Vagina (tissue), 2 donors: ENCODE results near the gene HPCA. TPM values are rescaled to one million over a fixed set of nuclear protein-coding genes. Genes with fewer than 3 reads are reported as not detected.

Experiments used
- DNase-seq, 2 donors: peaks; one replicate each; pipeline ENCODE4 v3.0.0-alpha.2; 2017; ENCODE audit errors: extremely low spot score in 2 of 2
- H3K27ac ChIP-seq: fragments of 200-600 bp; sonication (generic); one replicate; pipeline ENCODE4 v1.5.1; 2019
- H3K27me3 ChIP-seq: fragments of 200-600 bp; sonication (generic); one replicate; pipeline ENCODE4 v1.5.1; 2019
- H3K36me3 ChIP-seq, 2 donors: fragments of 200-600 bp; sonication (generic); one replicate each; pipeline ENCODE4 v1.5.1; 2017 to 2019
- H3K4me1 ChIP-seq: fragments of 200-600 bp; sonication (generic); one replicate; pipeline ENCODE4 v1.5.1; 2019
- H3K4me3 ChIP-seq, 2 donors: fragments of 200-600 bp; sonication (generic); 1 replicate in 1 of 2; 2 replicates in 1 of 2; pipeline ENCODE4 v1.5.1; 2016 to 2019
- H3K9me3 ChIP-seq: fragments of 200-600 bp; sonication (generic); one replicate; pipeline ENCODE4 v1.5.1; 2019
- POLR2A ChIP-seq, 2 donors: fragments of 450-650 bp; IDR thresholded peaks; one replicate each; pipeline ENCODE4 v1.6.1; 2017; ENCODE audit warnings: antibody characterized with exemption in 2 of 2, mild to moderate bottlenecking in 2 of 2, moderate library complexity in 2 of 2
- POLR2AphosphoS5 ChIP-seq, 2 donors: sonication (generic); formaldehyde crosslinking; IDR thresholded peaks; one replicate each; pipeline ENCODE4 v1.9.0; 2017; ENCODE audit warnings: antibody characterized with exemption in 2 of 2, mild to moderate bottlenecking in 2 of 2, low read depth in 1 of 2; ENCODE audit not compliant: insufficient read depth in 1 of 2
- intact Hi-C: fragments of 100-400 bp; cut with DNase I; formaldehyde crosslinking; loops from one replicate; pipeline ENCODE4 v1.15.1; 2023
- total RNA-seq: library from RNA; depleted of rRNA; stranded (reverse); fragments of >200 nt; gene quantifications from one replicate; pipeline ENCODE4 v1.2.3, GENCODE V29; 2016
- TF ChIP-seq, protein P1 (sequence below), 3 experiments: fragments of 450-650 bp in 2 of 3; fragments of 200-600 bp in 1 of 3; sonication (generic) in 1 of 3; IDR thresholded peaks; one replicate each; pipeline ENCODE4 v1.5.1; 2017 to 2019; ENCODE audit warnings: antibody characterized with exemption in 3 of 3, mild to moderate bottlenecking in 2 of 3, moderate library complexity in 2 of 3

Gene HPCA
- total RNA-seq, 1 donor from 2014 or later, result not detected

DNA sequence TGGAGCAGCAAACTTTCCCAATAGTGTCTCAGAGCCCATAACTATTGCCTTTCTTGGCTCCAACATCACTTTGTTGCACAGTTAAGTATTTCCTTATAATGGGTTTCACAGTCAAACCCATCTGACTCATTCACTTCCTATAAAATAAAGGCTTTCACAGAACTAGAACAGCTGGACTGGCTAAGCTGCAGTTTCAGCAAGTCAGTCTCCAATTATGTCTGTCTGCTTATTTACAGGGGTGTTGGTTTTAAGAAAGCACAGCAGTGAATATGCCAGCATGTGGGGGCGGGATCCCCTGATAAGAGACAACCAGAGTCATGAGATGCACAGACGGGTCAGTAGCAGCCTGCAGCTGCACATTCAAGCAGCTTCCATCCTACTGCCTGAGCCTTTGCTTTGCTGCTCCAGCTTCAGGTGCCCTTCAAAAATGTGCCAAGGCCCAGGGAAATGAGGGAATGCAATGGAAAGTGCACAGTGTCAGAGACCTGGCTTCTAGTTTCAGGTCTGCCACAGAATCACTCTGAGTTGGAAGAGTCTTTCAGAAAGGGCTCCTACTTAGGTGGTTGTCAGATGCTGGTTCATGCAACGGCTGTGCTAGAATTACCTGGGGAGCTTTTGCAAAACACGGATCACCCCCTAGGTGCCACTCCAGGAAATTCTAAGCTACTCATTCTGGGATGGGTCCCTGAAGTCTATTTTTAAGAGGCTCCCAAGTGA lies 53.5 kb downstream of the HPCA start:
- H3K36me3 ChIP-seq, result peaks cover 0 to 57% of the 10 kb centered on the region in 2 donors
- TF ChIP-seq, protein P1, sequence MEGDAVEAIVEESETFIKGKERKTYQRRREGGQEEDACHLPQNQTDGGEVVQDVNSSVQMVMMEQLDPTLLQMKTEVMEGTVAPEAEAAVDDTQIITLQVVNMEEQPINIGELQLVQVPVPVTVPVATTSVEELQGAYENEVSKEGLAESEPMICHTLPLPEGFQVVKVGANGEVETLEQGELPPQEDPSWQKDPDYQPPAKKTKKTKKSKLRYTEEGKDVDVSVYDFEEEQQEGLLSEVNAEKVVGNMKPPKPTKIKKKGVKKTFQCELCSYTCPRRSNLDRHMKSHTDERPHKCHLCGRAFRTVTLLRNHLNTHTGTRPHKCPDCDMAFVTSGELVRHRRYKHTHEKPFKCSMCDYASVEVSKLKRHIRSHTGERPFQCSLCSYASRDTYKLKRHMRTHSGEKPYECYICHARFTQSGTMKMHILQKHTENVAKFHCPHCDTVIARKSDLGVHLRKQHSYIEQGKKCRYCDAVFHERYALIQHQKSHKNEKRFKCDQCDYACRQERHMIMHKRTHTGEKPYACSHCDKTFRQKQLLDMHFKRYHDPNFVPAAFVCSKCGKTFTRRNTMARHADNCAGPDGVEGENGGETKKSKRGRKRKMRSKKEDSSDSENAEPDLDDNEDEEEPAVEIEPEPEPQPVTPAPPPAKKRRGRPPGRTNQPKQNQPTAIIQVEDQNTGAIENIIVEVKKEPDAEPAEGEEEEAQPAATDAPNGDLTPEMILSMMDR (IDR thresholded peaks at IDR 0.05), result no peak
- peak; percentile 36 to 96 for TF ChIP-seq POLR2AphosphoS5 (IDR thresholded peaks at IDR 0.05; ENCODE audit: insufficient read depth in 1 of 2, low read depth in 1 of 2)
- no peaks in the 10 kb centered on the region for H3K27me3 ChIP-seq
- intact Hi-C loops, result loop anchor here (10.0 kb wide), 2 partner anchors 65 to 105 kb away; no protein-coding TSS in a partner anchor
- H3K27ac ChIP-seq, result peak overlapping the region; percentile 82
- H3K9me3 ChIP-seq, result no peaks in the 10 kb centered on the region
- DNase-seq, result no peak
- H3K4me1 ChIP-seq, result peaks cover 35% of the 10 kb centered on the region
- H3K4me3 ChIP-seq, result no peak overlapping the region

- peaks cover 44% of the 10 kb centered on the region for H3K4me1 ChIP-seq
- intact Hi-C loops, result no loop called here
- TF ChIP-seq, protein P1 (IDR thresholded peaks at IDR 0.05), result no peak
- no peak for TF ChIP-seq POLR2A (IDR thresholded peaks at IDR 0.05)
- peaks cover 0 to 60% of the 10 kb centered on the region in 2 donors for H3K36me3 ChIP-seq
- DNase-seq, result no peak
- H3K4me3 ChIP-seq, result no peak overlapping the region
- no peaks in the 10 kb centered on the region for H3K9me3 ChIP-seq
- no peaks in the 10 kb centered on the region for H3K27me3 ChIP-seq
- H3K27ac ChIP-seq, result no peak overlapping the region
Measured at GRCh38 chr1:32944180-32944579, 57.9 kb downstream of the HPCA start.

Other genes with a start within 250 kb of the HPCA start
- 17.4 TPM for gene ZBTB8OS, start 235.9 kb upstream of the HPCA start, total RNA-seq
- 80.3 TPM for gene RBBP4, start 235.3 kb upstream of the HPCA start, total RNA-seq
- 13.0 TPM for gene SYNC, start 183.7 kb upstream of the HPCA start, total RNA-seq
- 41.3 TPM for gene YARS1, start 69.1 kb upstream of the HPCA start, total RNA-seq
- gene S100PBP, start 68.8 kb upstream of the HPCA start, total RNA-seq, result 19.6 TPM
- gene FNDC5, start 15.6 kb upstream of the HPCA start, total RNA-seq, result 4.7 TPM
- 36.1 TPM for gene TMEM54, start 14.9 kb downstream of the HPCA start, total RNA-seq
- gene RNF19B, start 78.3 kb downstream of the HPCA start, total RNA-seq, result 24.6 TPM
- gene AK2, start 150.4 kb downstream of the HPCA start, total RNA-seq, result 118 TPM
- 7.9 TPM for gene AZIN2, start 194.7 kb downstream of the HPCA start, total RNA-seq